EL (cell line): ENCODE results near the gene STX11.
"Not testable (repeated sequence)": the region's sequence is repeated elsewhere in the genome, so short reads cannot be mapped to it uniquely, and the experiment has no call there.

Source experiments
- DNase-seq: peaks from one replicate; pipeline ENCODE4 v3.0.0-alpha.2; 2016

Gene STX11

GRCh38 chr6:144178323-144178722 lies 28.0 kb downstream of the STX11 start:
- no peak for DNase-seq

GRCh38 chr6:144179237-144179636 lies 28.9 kb downstream of the STX11 start:
- DNase-seq, result no peak

GRCh38 chr6:144179828-144180227 lies 29.5 kb downstream of the STX11 start:
- no peak for DNase-seq

GRCh38 chr6:144180354-144180753 lies 30.0 kb downstream of the STX11 start:
- DNase-seq, result not testable (repeated sequence)

- DNase-seq, result no peak
These were observed 31.3 kb downstream of the STX11 start for GRCh38 chr6:144181639-144182038.

- DNase-seq, result not testable (repeated sequence)
These were observed 33.9 kb downstream of the STX11 start for GRCh38 chr6:144184186-144184585.

GRCh38 chr6:144185133-144185836 lies 35.0 kb downstream of the STX11 start:
- no peak for DNase-seq

GRCh38 chr6:144186817-144187625 lies 36.7 kb downstream of the STX11 start:
- no peak for DNase-seq

GRCh38 chr6:144189351-144189750 lies 39.0 kb downstream of the STX11 start:
- DNase-seq, result no peak

GRCh38 chr6:144190080-144190479 lies 39.8 kb downstream of the STX11 start:
- no peak for DNase-seq

- DNase-seq, result peak; percentile 50
These were observed 40.3 kb downstream of the STX11 start for GRCh38 chr6:144190593-144190992.

GRCh38 chr6:144193181-144193580 lies 42.9 kb downstream of the STX11 start:
- DNase-seq, result no peak

GRCh38 chr6:144194293-144194810 lies 44.0 kb downstream of the STX11 start:
- DNase-seq, result no peak

GRCh38 chr6:144195671-144196270 lies 45.5 kb downstream of the STX11 start:
- peak; percentile 67 for DNase-seq

- DNase-seq, result no peak
These were observed 47.6 kb downstream of the STX11 start for GRCh38 chr6:144197919-144198318.

- DNase-seq, result no peak
These were observed 52.7 kb downstream of the STX11 start for GRCh38 chr6:144202879-144203468.

GRCh38 chr6:144211160-144211559 lies 60.8 kb downstream of the STX11 start:
- DNase-seq, result no peak

GRCh38 chr6:144213315-144213714 lies 63.0 kb downstream of the STX11 start:
- no peak for DNase-seq

GRCh38 chr6:144214029-144214428 lies 63.7 kb downstream of the STX11 start:
- no peak for DNase-seq

GRCh38 chr6:144214622-144215401 lies 64.5 kb downstream of the STX11 start:
- no peak for DNase-seq

GRCh38 chr6:144215402-144215931 lies 65.2 kb downstream of the STX11 start:
- DNase-seq, result peak; percentile 43
